Nephron progenitor cell (in vitro differentiated cells): ENCODE data around the gene ATP2B2.

Source experiments
- DNase-seq: peaks from one replicate; pipeline ENCODE4 v3.0.0; 2021
- H3K27ac Mint-ChIP-seq: 2 replicates; pipeline ENCODE4 v1.8.0; 2021; ENCODE audit warnings: mild to moderate bottlenecking, moderate library complexity, mixed read lengths
- H3K27me3 Mint-ChIP-seq: 2 replicates; pipeline ENCODE4 v1.8.0; 2021; ENCODE audit warnings: mild to moderate bottlenecking, low read depth, mixed read lengths; ENCODE audit not compliant: poor library complexity
- H3K36me3 Mint-ChIP-seq: 2 replicates; pipeline ENCODE4 v1.8.0; 2021; ENCODE audit warnings: low read depth, mixed read lengths
- H3K4me1 Mint-ChIP-seq: 2 replicates; pipeline ENCODE4 v1.8.0; 2021; ENCODE audit warnings: mixed read lengths
- H3K4me3 Mint-ChIP-seq: 2 replicates; pipeline ENCODE4 v1.8.0; 2021; ENCODE audit warnings: mild to moderate bottlenecking, moderate library complexity, mixed read lengths
- H3K9me3 Mint-ChIP-seq: 2 replicates; pipeline ENCODE4 v1.8.0; 2021; ENCODE audit warnings: mild to moderate bottlenecking, moderate library complexity, mixed read lengths
- CTCF ChIP-seq: fragments of 200-600 bp; sonication (generic); IDR thresholded peaks from 2 replicates; pipeline ENCODE4 v1.5.0; 2021; ENCODE audit warnings: antibody characterized with exemption

The ATP2B2 gene

GRCh38 chr3:10517627-10518026 is 12.2 kb upstream of the ATP2B2 start:
- H3K4me1 Mint-ChIP-seq: peaks cover 17% of the 10 kb centered on the region
- DNase-seq: no peak

GRCh38 chr3:10516544-10517452 is 11.4 kb upstream of the ATP2B2 start:
- Mint-ChIP-seq H3K4me1 (peaks cover 17% of the 10 kb centered on the region), H3K27ac (no peak overlapping the region), H3K9me3 (no peaks in the 10 kb centered on the region), H3K27me3 (peaks cover 51% of the 10 kb centered on the region), H3K4me3 (no peak overlapping the region), H3K36me3 (no peaks in the 10 kb centered on the region)
- no peak for TF ChIP-seq CTCF
- no peak for DNase-seq

More at GRCh38 chr3:10517627-10518026, 12.2 kb upstream of the ATP2B2 start:
- TF ChIP-seq CTCF: no peak
- H3K9me3 Mint-ChIP-seq: no peaks in the 10 kb centered on the region
- peaks cover 54% of the 10 kb centered on the region for H3K27me3 Mint-ChIP-seq
- no peak overlapping the region for H3K4me3 Mint-ChIP-seq
- H3K27ac Mint-ChIP-seq: no peak overlapping the region
- no peaks in the 10 kb centered on the region for H3K36me3 Mint-ChIP-seq

GRCh38 chr3:10515884-10516495 is 10.6 kb upstream of the ATP2B2 start:
- no peak for DNase-seq
- Mint-ChIP-seq H3K27me3 (peaks cover 49% of the 10 kb centered on the region), H3K4me3 (no peak overlapping the region), H3K9me3 (no peaks in the 10 kb centered on the region), H3K36me3 (no peaks in the 10 kb centered on the region), H3K4me1 (peaks cover 19% of the 10 kb centered on the region), H3K27ac (no peak overlapping the region)
- TF ChIP-seq CTCF: no peak

- Mint-ChIP-seq H3K36me3 (no peaks in the 10 kb centered on the region), H3K9me3 (no peaks in the 10 kb centered on the region), H3K27ac (no peak overlapping the region), H3K4me3 (no peak overlapping the region), H3K4me1 (peaks cover 25% of the 10 kb centered on the region), H3K27me3 (peaks cover 50% of the 10 kb centered on the region)
- TF ChIP-seq CTCF: no peak
- no peak for DNase-seq
These were observed 10.0 kb upstream of the ATP2B2 start for GRCh38 chr3:10515396-10515795.

GRCh38 chr3:10514407-10515069 is 9.2 kb upstream of the ATP2B2 start:
- peaks cover 59% of the 10 kb centered on the region for H3K27me3 Mint-ChIP-seq
- H3K36me3 Mint-ChIP-seq: no peaks in the 10 kb centered on the region
- peaks cover 21% of the 10 kb centered on the region for H3K4me1 Mint-ChIP-seq
- no peak for TF ChIP-seq CTCF
- H3K27ac Mint-ChIP-seq: no peak overlapping the region
- no peak for DNase-seq
- no peaks in the 10 kb centered on the region for H3K9me3 Mint-ChIP-seq
- H3K4me3 Mint-ChIP-seq: no peak overlapping the region
